Breast epithelium (tissue), 3 donors: ENCODE data around the gene PAPPA.

Experiments used
- CTCF ChIP-seq, 3 donors: fragments of 450-650 bp; IDR thresholded peaks; one replicate each; pipeline ENCODE4 v1.5.1; 2016 to 2017; ENCODE audit warnings: antibody characterized with exemption in 3 of 3, mild to moderate bottlenecking in 3 of 3, moderate library complexity in 3 of 3
- POLR2AphosphoS5 ChIP-seq, 3 donors: sonication (generic); formaldehyde crosslinking; IDR thresholded peaks; one replicate each; pipeline ENCODE4 v1.6.1; 2017; ENCODE audit warnings: antibody characterized with exemption in 3 of 3

GRCh38 chr9:116303270-116303669 is 149.7 kb downstream of the PAPPA start:
- TF ChIP-seq CTCF (IDR thresholded peaks at IDR 0.05) (no peak), POLR2AphosphoS5 (IDR thresholded peaks at IDR 0.05) (no peak)
